HEK293 (cell line): Measurements from ENCODE around the gene RPS15.

Experiments used
- CTCF ChIA-PET: fragments of 350-600 bp; formaldehyde crosslinking; extraction: SDS; loops from one replicate; lab custom pipeline; 2021; ENCODE audit warnings: antibody characterized with exemption; lab: Yijun Ruan, JAX
- POLR2A ChIA-PET: fragments of 300-600 bp; formaldehyde crosslinking; extraction: SDS; loops from one replicate; lab custom pipeline; 2020; ENCODE audit warnings: antibody characterized with exemption, inconsistent platforms; lab: Yijun Ruan, JAX
- H3K27ac ChIP-seq: fragments of 200-500 bp; sonication (Bioruptor generic); 2 replicates; pipeline ENCODE4 v1.5.1; 2014; ENCODE audit warnings: low read depth, low read length, control low read depth, inconsistent platforms; ENCODE audit errors: extremely low read depth
- H3K36me3 ChIP-seq, 2 experiments: fragments of 200-500 bp in 1 of 2; sonication (Bioruptor generic) in 1 of 2; 1 replicate in 1 of 2; 2 replicates in 1 of 2; pipeline ENCODE4 v1.5.1; 2014 to 2017; ENCODE audit warnings: inconsistent platforms in 2 of 2, low read length in 2 of 2; ENCODE audit not compliant: control insufficient read depth in 2 of 2, insufficient read depth in 1 of 2
- H3K4me1 ChIP-seq: fragments of 200-500 bp; sonication (Bioruptor generic); 2 replicates; pipeline ENCODE4 v1.5.1; 2014; ENCODE audit warnings: mild to moderate bottlenecking, low read length, inconsistent platforms; ENCODE audit not compliant: control insufficient read depth, insufficient read depth
- H3K4me3 ChIP-seq: 2 replicates; pipeline ENCODE4 v1.5.1; 2011; ENCODE audit warnings: low read depth, mild to moderate bottlenecking, control low read depth, low read length, moderate library complexity
- H3K9me3 ChIP-seq: fragments of 200-500 bp; sonication (Bioruptor generic); 2 replicates; pipeline ENCODE4 v1.5.1; 2014; ENCODE audit warnings: low read depth, low read length, inconsistent platforms; ENCODE audit not compliant: control insufficient read depth, insufficient read depth
- BCL11B ChIP-seq: fragments of 450-650 bp; formaldehyde crosslinking; IDR thresholded peaks from 2 replicates; pipeline ENCODE4 v1.5.1; 2016; ENCODE audit warnings: low read depth, missing biosample characterization, missing genetic modification characterization
- GLIS1 ChIP-seq: fragments of 450-650 bp; formaldehyde crosslinking; IDR thresholded peaks from 2 replicates; pipeline ENCODE4 v1.5.1; 2016; ENCODE audit warnings: missing biosample characterization, missing genetic modification characterization
- GLIS2 ChIP-seq: fragments of 450-650 bp; formaldehyde crosslinking; IDR thresholded peaks from 2 replicates; pipeline ENCODE4 v1.5.1; 2016; ENCODE audit warnings: missing biosample characterization, missing genetic modification characterization
- SALL2 ChIP-seq: fragments of 450-650 bp; formaldehyde crosslinking; IDR thresholded peaks from 2 replicates; pipeline ENCODE4 v1.5.0; 2017; ENCODE audit warnings: missing biosample characterization, mild to moderate bottlenecking, missing genetic modification characterization, borderline replicate concordance
- TRIM28 ChIP-seq: IDR thresholded peaks from 2 replicates; pipeline ENCODE4 v1.6.1; 2011; ENCODE audit warnings: low read length, control low read depth, borderline replicate concordance
- ZBTB10 ChIP-seq: fragments of 450-650 bp; formaldehyde crosslinking; IDR thresholded peaks from 2 replicates; pipeline ENCODE4 v1.5.1; 2016; ENCODE audit warnings: missing biosample characterization, missing genetic modification characterization
- ZBTB17 ChIP-seq: fragments of 450-650 bp; formaldehyde crosslinking; IDR thresholded peaks from 2 replicates; pipeline ENCODE4 v1.5.1; 2016; ENCODE audit warnings: missing biosample characterization, missing genetic modification characterization
- ZBTB7A ChIP-seq: fragments of 450-650 bp; formaldehyde crosslinking; IDR thresholded peaks from 2 replicates; pipeline ENCODE4 v1.5.1; 2016; ENCODE audit warnings: low read depth, missing biosample characterization, missing genetic modification characterization
- ZFHX2 ChIP-seq: fragments of 450-650 bp; formaldehyde crosslinking; conservative IDR thresholded peaks from 2 replicates; pipeline ENCODE4 v1.5.1; 2016; ENCODE audit warnings: missing biosample characterization, missing genetic modification characterization
- ZFP69B ChIP-seq: fragments of 450-650 bp; formaldehyde crosslinking; IDR thresholded peaks from 2 replicates; pipeline ENCODE4 v1.5.1; 2016; ENCODE audit warnings: missing biosample characterization, missing genetic modification characterization
- ZIC2 ChIP-seq: fragments of 450-650 bp; formaldehyde crosslinking; IDR thresholded peaks from 2 replicates; pipeline ENCODE4 v1.5.1; 2016; ENCODE audit warnings: missing biosample characterization, missing genetic modification characterization
- ZNF138 ChIP-seq: fragments of 450-650 bp; formaldehyde crosslinking; IDR thresholded peaks from 2 replicates; pipeline ENCODE4 v1.5.1; 2016; ENCODE audit warnings: missing biosample characterization, missing genetic modification characterization, borderline replicate concordance
- ZNF169 ChIP-seq: fragments of 450-650 bp; formaldehyde crosslinking; IDR thresholded peaks from 2 replicates; pipeline ENCODE4 v1.5.1; 2016; ENCODE audit warnings: missing biosample characterization, missing genetic modification characterization
- ZNF175 ChIP-seq: fragments of 450-650 bp; formaldehyde crosslinking; IDR thresholded peaks from 2 replicates; pipeline ENCODE4 v1.5.1; 2016; ENCODE audit warnings: missing biosample characterization, missing genetic modification characterization
- ZNF19 ChIP-seq: fragments of 450-650 bp; formaldehyde crosslinking; IDR thresholded peaks from 2 replicates; pipeline ENCODE4; 2016; ENCODE audit warnings: missing biosample characterization, missing genetic modification characterization, low read depth
- ZNF596 ChIP-seq: fragments of 450-650 bp; IDR thresholded peaks from 2 replicates; pipeline ENCODE4 v1.5.0; 2018; ENCODE audit warnings: missing biosample characterization, mild to moderate bottlenecking, missing genetic modification characterization, moderate library complexity
- ZNF704 ChIP-seq: fragments of 450-650 bp; formaldehyde crosslinking; IDR thresholded peaks from 2 replicates; pipeline ENCODE4 v1.5.1; 2016; ENCODE audit warnings: missing biosample characterization, missing genetic modification characterization
- ZNF768 ChIP-seq: fragments of 450-650 bp; formaldehyde crosslinking; IDR thresholded peaks from 2 replicates; pipeline ENCODE4 v1.5.1; 2018; ENCODE audit warnings: missing biosample characterization, mild to moderate bottlenecking, missing genetic modification characterization

The RPS15 gene

GRCh38 chr19:1471515-1472160, 33.4 kb downstream of the RPS15 start (continued):
- TF ChIP-seq ZIC2 (tag by site-specific recombination) (0 out of 2 replicates have a peak, but pooled peaks have one; percentile 20), ZNF175 (tag by site-specific recombination) (no peak), ZFHX2 (tag by site-specific recombination) (peak; percentile 77), ZFP69B (tag by site-specific recombination) (0 out of 2 replicates have a peak, but pooled peaks have one; percentile 35), ZNF19 (tag by site-specific recombination) (no peak), SALL2 (tag by site-specific recombination) (no peak), ZNF768 (tag by site-specific recombination) (no peak)

- H3K4me1 ChIP-seq = peaks cover 12% of the 10 kb centered on the region
- ChIA-PET CTCF (interaction anchor here (0.7 to 0.9 kb wide), 2 partner anchors 74 to 193 kb away, joined by 3 read pairs; no protein-coding TSS in a partner anchor), POLR2A (interaction anchor here (0.6 to 2.2 kb wide), 10 partner anchors 13 to 204 kb away, joined by 3 to 6 read pairs (median 4); partner anchors contain the start of genes CIRBP and REEP6)
- no peak overlapping the region for H3K27ac ChIP-seq
- no peak overlapping the region for H3K4me3 ChIP-seq
- no peaks in the 10 kb centered on the region for H3K9me3 ChIP-seq
- peaks cover 4 to 27% of the 10 kb centered on the region in 2 experiments; a peak in 2 of 3 replicates for H3K36me3 ChIP-seq
- no peak for TF ChIP-seq ZNF138 (tag by site-specific recombination)
- no peak for TF ChIP-seq ZNF596 (tag by site-specific recombination)
- no peak for TF ChIP-seq ZBTB17 (tag by site-specific recombination)
- TF ChIP-seq ZBTB10 (tag by site-specific recombination) = peak; percentile 47; the same call in 1 of the 2 replicates
- 0 out of 2 replicates have a peak, but pooled peaks have one; percentile 27 for TF ChIP-seq ZBTB7A
- peak; percentile 61 for TF ChIP-seq BCL11B (tag by site-specific recombination)
Observed at GRCh38 chr19:1472231-1473084, 34.3 kb downstream of the RPS15 start.

GRCh38 chr19:1473085-1473851, 35.1 kb downstream of the RPS15 start:
- H3K9me3 ChIP-seq = no peaks in the 10 kb centered on the region
- H3K36me3 ChIP-seq = peaks cover 4 to 28% of the 10 kb centered on the region in 2 experiments; a peak in 2 of 3 replicates
- H3K4me1 ChIP-seq = peaks cover 12% of the 10 kb centered on the region
- CTCF ChIA-PET = interaction anchor here (0.6 to 0.7 kb wide), 2 partner anchors 73 to 170 kb away, joined by 3 read pairs; no protein-coding TSS in a partner anchor
- POLR2A ChIA-PET = interaction anchor here (0.6 to 2.1 kb wide), 5 partner anchors 17 to 204 kb away, joined by 3 to 5 read pairs (median 3); partner anchors contain the start of genes CIRBP and REEP6
- TF ChIP-seq TRIM28 (no peak), ZNF169 (tag by site-specific recombination) (no peak), ZNF704 (tag by site-specific recombination) (no peak), GLIS2 (peak; percentile 53; the same call in 1 of the 2 replicates), GLIS1 (tag by site-specific recombination) (peak; percentile 32; the same call in 1 of the 2 replicates)
- no peak overlapping the region for H3K27ac ChIP-seq
- no peak overlapping the region for H3K4me3 ChIP-seq
